Prostate gland (tissue), 2 donors: ENCODE results near the gene IL24. TPM values are rescaled to one million over a fixed set of nuclear protein-coding genes. Genes with fewer than 3 reads are reported as not detected.

ENCODE experiments used
- DNase-seq: peaks from one replicate; pipeline ENCODE4 v3.0.0-alpha.2; 2019; ENCODE audit warnings: low spot score
- H3K27ac ChIP-seq, 2 donors: fragments of 200-600 bp; sonication (generic); 2 replicates each; pipeline ENCODE4 v1.5.1; 2017 to 2019
- H3K27me3 ChIP-seq: fragments of 200-600 bp; sonication (generic); replicated peaks from 2 replicates; pipeline ENCODE4 v1.5.1; 2019; ENCODE audit not compliant: insufficient read depth
- H3K36me3 ChIP-seq, 2 donors: fragments of 200-600 bp; sonication (generic); 1 replicate in 1 of 2; 2 replicates in 1 of 2; pipeline versions ENCODE4 v1.5.1 to v1.8.1; 2017 to 2019
- H3K4me1 ChIP-seq: fragments of 200-600 bp; sonication (generic); replicated peaks from 2 replicates; pipeline ENCODE4 v1.5.1; 2019
- H3K4me3 ChIP-seq, 2 donors: fragments of 200-600 bp; sonication (generic); 2 replicates each; pipeline ENCODE4 v1.5.1; 2017 to 2019
- H3K9me3 ChIP-seq: fragments of 200-600 bp; sonication (generic); 2 replicates; pipeline ENCODE4 v1.5.1; 2017
- CTCF ChIP-seq, 4 experiments: fragments of 200-600 bp in 2 of 4; fragments of 450-650 bp in 2 of 4; sonication (generic) in 2 of 4; IDR thresholded peaks; 1 replicate in 3 of 4; 2 replicates in 1 of 4; pipeline ENCODE4 v1.5.1; 2016 to 2019; ENCODE audit warnings: antibody characterized with exemption in 4 of 4, mild to moderate bottlenecking in 2 of 4, moderate library complexity in 2 of 4
- POLR2A ChIP-seq: fragments of 450-650 bp; IDR thresholded peaks from one replicate; pipeline ENCODE4 v1.6.1; 2016; ENCODE audit warnings: antibody characterized with exemption, mild to moderate bottlenecking
- POLR2AphosphoS5 ChIP-seq: sonication (generic); formaldehyde crosslinking; IDR thresholded peaks from one replicate; pipeline ENCODE4 v1.6.1; 2017; ENCODE audit warnings: antibody characterized with exemption
- WGBS: methylation state at CpG from one replicate; pipeline ENCODE4 v1.1.5; 2018; 5-methylcytosine and 5-hydroxymethylcytosine counted together
- intact Hi-C: fragments of 100-400 bp; cut with DNase I; formaldehyde crosslinking; loops from one replicate; pipeline ENCODE4 v1.14.2; 2022
- total RNA-seq, 2 donors: library from RNA; depleted of rRNA; stranded (reverse); fragments of >200 nt; gene quantifications; one replicate each; pipeline ENCODE4 v1.1.0, GENCODE V29; 2016

IL24 gene
- total RNA-seq, 2 donors from 2014 or later: not detected

DNA sequence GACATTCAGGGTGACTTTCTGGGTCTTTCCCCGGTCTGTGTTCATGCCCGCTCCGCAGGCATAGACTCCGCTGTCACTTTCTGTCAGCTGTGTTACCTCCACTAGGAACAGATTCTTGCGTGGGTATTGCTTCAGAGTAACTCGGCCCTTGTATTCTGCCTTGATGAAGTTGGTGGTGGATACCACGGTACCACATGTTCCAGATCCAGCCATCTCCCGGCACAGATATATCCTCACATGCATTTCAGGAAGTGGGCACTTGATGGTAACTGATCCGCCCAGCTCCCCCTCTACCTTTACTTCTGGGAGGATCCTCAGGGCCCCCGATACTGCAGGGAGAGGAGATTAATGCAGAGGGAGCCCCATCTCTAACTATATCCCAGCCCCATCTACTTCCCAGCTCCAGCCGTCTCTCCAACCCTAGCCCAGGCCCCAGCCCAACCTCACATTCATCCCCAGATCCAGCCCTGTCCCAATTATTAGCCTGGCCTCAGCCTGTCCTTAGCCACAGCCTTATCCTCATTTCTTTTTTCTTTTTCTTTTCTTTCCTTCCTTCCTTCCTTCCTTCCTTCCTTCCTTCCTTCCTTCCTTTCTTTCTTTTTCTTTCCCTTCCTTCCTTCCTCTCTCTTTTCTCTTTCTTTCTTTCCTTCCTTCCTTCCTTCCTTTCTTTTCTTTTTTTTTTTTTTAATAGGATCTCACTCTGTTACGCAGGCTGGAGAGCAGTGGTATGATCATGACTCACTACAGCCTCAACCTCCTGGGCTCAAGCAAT, 16.7 kb downstream of the IL24 start:
- no peak for TF ChIP-seq POLR2AphosphoS5
- no peak for TF ChIP-seq CTCF (IDR thresholded peaks at IDR 0.05)
- TF ChIP-seq POLR2A: no peak
- H3K27me3 ChIP-seq: no peaks in the 10 kb centered on the region
- no peak for DNase-seq
- WGBS: 85% methylated on average over 12 of the region's 12 CpGs
- no peaks in the 10 kb centered on the region for H3K9me3 ChIP-seq
- intact Hi-C loops: loop anchor here (2.0 kb wide), 2 partner anchors 179 to 279 kb away; partner anchors contain the start of gene DYRK3
- no peak overlapping the region for H3K27ac ChIP-seq
- H3K36me3 ChIP-seq: no peaks in the 10 kb centered on the region
- H3K4me3 ChIP-seq: no peak overlapping the region
- H3K4me1 ChIP-seq: no peaks in the 10 kb centered on the region

DNA sequence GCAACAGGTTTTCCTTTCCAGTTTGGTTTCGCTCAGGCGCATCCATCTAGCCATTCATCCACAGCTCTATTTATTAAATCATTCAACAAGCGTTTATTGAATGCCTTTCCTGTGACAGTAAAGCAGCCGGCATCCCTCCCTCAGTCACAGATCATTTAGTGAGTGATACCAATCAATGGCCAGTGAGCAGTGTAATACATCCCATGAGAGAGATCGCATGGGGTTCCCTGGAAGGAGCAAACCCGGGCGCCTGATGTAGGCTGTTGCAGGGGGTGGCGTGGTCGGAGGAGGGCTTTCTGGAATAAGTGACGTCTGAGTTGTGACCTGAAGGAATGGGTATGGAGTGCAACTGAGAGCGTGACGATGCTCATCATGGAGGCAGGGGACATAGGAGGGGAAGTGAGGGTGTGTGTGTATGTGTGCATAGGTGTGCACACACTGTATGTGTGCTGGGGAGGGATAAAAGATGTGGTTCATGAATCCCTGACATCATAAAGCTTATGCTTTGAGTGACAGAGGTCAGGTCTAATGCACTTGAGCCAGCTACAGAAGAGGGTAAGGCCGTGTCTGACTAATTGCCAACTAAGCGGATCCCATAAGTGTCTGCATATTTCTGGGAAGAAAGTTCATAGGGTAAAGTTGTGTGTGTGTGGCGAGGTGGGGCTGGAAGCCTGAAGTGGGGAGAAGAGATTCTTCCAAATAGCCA, 17.9 kb downstream of the IL24 start:
- intact Hi-C loops: no loop called here
- Histone ChIP-seq H3K36me3 (no peaks in the 10 kb centered on the region), H3K9me3 (no peaks in the 10 kb centered on the region), H3K27me3 (no peaks in the 10 kb centered on the region), H3K27ac (no peak overlapping the region), H3K4me3 (no peak overlapping the region), H3K4me1 (no peaks in the 10 kb centered on the region)
- WGBS: 85% methylated on average over 15 of the region's 15 CpGs
- no peak for DNase-seq
- no peak for TF ChIP-seq CTCF (IDR thresholded peaks at IDR 0.05)
- no peak for TF ChIP-seq POLR2A
- TF ChIP-seq POLR2AphosphoS5: no peak

DNA sequence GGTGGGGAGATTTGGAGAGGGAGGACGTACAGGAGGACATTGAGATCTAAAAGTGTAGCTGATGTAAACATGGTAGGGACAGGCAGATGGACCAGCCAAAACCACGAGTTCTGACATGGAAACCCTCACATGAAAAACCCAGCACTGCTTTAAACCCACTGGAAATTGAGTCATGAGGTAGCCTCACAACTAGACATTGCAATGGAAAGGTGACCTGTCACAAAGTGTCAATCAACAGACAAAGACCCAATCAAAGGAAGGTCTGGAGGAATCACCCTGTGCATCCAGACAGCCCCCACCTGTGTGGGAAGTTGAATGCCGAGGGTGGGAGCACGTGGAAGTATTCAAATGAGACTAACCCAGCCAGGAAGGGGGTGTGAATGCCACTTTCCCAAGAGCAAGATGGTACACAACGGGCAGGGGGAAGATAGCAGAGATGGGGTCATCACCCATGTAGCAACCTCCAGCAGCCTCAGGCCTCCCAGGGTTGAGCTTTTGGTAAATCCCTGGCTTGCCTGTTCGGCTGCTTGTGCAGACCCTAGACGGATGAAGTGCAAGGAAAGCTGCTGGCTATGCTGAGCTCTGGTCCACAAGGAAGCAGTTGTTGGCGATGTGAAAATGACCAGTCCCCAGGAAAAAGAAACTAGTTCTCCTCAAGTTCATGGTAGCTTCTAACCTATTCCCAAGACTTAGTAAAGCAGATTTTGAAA, 18.9 kb downstream of the IL24 start:
- no peaks in the 10 kb centered on the region for H3K27me3 ChIP-seq
- H3K4me3 ChIP-seq: no peak overlapping the region
- WGBS: 70% methylated on average over 8 of the region's 8 CpGs
- no peaks in the 10 kb centered on the region for H3K4me1 ChIP-seq
- H3K36me3 ChIP-seq: no peaks in the 10 kb centered on the region
- DNase-seq: no peak
- TF ChIP-seq POLR2AphosphoS5 (no peak), CTCF (IDR thresholded peaks at IDR 0.05) (no peak), POLR2A (no peak)
- no peak overlapping the region for H3K27ac ChIP-seq
- intact Hi-C loops: no loop called here
- H3K9me3 ChIP-seq: no peaks in the 10 kb centered on the region

- WGBS: 74% methylated on average over 3 of the region's 3 CpGs
- H3K36me3 ChIP-seq: no peaks in the 10 kb centered on the region
- intact Hi-C loops: no loop called here
- H3K27ac ChIP-seq: no peak overlapping the region
- no peak for DNase-seq
- TF ChIP-seq POLR2AphosphoS5 (no peak), CTCF (IDR thresholded peaks at IDR 0.05) (no peak), POLR2A (no peak)
- H3K4me1 ChIP-seq: no peaks in the 10 kb centered on the region
- H3K9me3 ChIP-seq: no peaks in the 10 kb centered on the region
- no peaks in the 10 kb centered on the region for H3K27me3 ChIP-seq
- no peak overlapping the region for H3K4me3 ChIP-seq
Measured at GRCh38 chr1:206918076-206918475, 20.8 kb downstream of the IL24 start.
